ENCODE results near the gene STEAP3. TPM values are rescaled to one million over a fixed set of nuclear protein-coding genes. Genes with fewer than 3 reads are reported as not detected.

STEAP3 gene
- total RNA-seq, 1 donor from 2014 or later = 11.8 TPM

- no peak for FAIRE-seq
- TF ChIP-seq, protein P1, sequence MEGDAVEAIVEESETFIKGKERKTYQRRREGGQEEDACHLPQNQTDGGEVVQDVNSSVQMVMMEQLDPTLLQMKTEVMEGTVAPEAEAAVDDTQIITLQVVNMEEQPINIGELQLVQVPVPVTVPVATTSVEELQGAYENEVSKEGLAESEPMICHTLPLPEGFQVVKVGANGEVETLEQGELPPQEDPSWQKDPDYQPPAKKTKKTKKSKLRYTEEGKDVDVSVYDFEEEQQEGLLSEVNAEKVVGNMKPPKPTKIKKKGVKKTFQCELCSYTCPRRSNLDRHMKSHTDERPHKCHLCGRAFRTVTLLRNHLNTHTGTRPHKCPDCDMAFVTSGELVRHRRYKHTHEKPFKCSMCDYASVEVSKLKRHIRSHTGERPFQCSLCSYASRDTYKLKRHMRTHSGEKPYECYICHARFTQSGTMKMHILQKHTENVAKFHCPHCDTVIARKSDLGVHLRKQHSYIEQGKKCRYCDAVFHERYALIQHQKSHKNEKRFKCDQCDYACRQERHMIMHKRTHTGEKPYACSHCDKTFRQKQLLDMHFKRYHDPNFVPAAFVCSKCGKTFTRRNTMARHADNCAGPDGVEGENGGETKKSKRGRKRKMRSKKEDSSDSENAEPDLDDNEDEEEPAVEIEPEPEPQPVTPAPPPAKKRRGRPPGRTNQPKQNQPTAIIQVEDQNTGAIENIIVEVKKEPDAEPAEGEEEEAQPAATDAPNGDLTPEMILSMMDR (IDR thresholded peaks at IDR 0.05; ENCODE audit: insufficient read depth, low read length, severe bottlenecking) = no peak
- no peaks in the 10 kb centered on the region for H3K27me3 ChIP-seq (ENCODE audit: control insufficient read depth, insufficient read depth, low read length)
- H3K36me3 ChIP-seq (ENCODE audit: control insufficient read depth, insufficient read depth, low read length) = no peaks in the 10 kb centered on the region
- H3K4me3 ChIP-seq (ENCODE audit: low read depth, low read length) = no peak overlapping the region
- no peak for DNase-seq (ENCODE audit: low read depth)
These were observed 68.0 kb downstream of the STEAP3 start for GRCh38 chr2:119291588-119292167.

- DNase-seq (ENCODE audit: low read depth) (peak; percentile 36), FAIRE-seq (no peak)
- no peaks in the 10 kb centered on the region for H3K27me3 ChIP-seq (ENCODE audit: control insufficient read depth, insufficient read depth, low read length)
- no peaks in the 10 kb centered on the region for H3K36me3 ChIP-seq (ENCODE audit: control insufficient read depth, insufficient read depth, low read length)
- H3K4me3 ChIP-seq (ENCODE audit: low read depth, low read length) = no peak overlapping the region
- TF ChIP-seq, protein P1 (IDR thresholded peaks at IDR 0.05; ENCODE audit: insufficient read depth, low read length, severe bottlenecking) = peak; percentile 32
These were observed 68.6 kb downstream of the STEAP3 start for GRCh38 chr2:119292226-119292625.

DNA sequence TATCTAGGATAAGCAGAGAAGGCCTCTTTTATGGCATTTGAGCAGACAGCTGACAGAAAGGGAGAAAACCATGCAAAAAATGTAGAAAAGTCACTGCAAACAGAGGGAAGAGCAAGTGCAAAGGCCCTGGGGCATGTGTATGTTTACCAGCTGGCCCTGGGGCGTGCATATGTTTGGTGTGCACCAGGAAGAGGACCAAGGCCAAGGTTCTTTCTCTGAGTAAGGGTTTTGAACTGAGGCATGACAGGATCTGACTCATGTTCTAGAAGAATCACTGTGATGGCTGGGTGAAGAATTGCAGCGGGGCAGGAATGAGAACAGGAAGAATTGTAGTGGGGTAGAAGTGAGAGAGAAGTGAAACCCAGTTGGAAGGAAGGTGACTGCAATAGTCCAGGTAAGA is 69.6 kb downstream of the STEAP3 start:
- no peak for FAIRE-seq
- H3K27me3 ChIP-seq (ENCODE audit: control insufficient read depth, insufficient read depth, low read length) = no peaks in the 10 kb centered on the region

GRCh38 chr2:119293900-119294299 is 70.3 kb downstream of the STEAP3 start:
- TF ChIP-seq, protein P1 (IDR thresholded peaks at IDR 0.05; ENCODE audit: insufficient read depth, low read length, severe bottlenecking) = no peak
- H3K36me3 ChIP-seq (ENCODE audit: control insufficient read depth, insufficient read depth, low read length) = no peaks in the 10 kb centered on the region
- H3K4me3 ChIP-seq (ENCODE audit: low read depth, low read length) = no peak overlapping the region
- DNase-seq (ENCODE audit: low read depth) (no peak), FAIRE-seq (no peak)
- H3K27me3 ChIP-seq (ENCODE audit: control insufficient read depth, insufficient read depth, low read length) = no peaks in the 10 kb centered on the region

More for the DNA sequence above, 69.6 kb downstream of the STEAP3 start:
- TF ChIP-seq, protein P1 (IDR thresholded peaks at IDR 0.05; ENCODE audit: insufficient read depth, low read length, severe bottlenecking) = no peak
- Histone ChIP-seq H3K4me3 (ENCODE audit: low read depth, low read length) (no peak overlapping the region), H3K36me3 (ENCODE audit: control insufficient read depth, insufficient read depth, low read length) (no peaks in the 10 kb centered on the region)
- peak; percentile 54 for DNase-seq (ENCODE audit: low read depth)

DNA sequence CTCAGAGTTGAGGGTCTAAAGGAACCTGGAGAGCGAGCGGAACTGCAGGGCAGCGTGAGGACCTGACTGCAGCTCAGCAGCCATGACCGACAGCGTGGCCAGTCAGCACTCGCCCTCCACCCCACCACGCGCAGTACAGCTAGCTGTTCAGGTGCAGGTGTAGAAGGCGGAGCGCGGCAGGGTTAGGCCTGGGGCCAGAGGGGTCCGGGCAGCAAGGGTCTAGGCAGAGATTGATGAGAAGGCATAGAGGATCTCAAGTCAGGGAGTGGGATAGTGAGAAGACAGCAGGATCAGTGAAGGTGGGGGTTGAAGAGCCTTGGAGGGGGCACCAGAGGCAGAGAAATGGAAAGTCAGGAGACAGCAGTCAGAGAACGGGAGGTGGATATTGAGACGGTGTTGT is 71.0 kb downstream of the STEAP3 start:
- TF ChIP-seq, protein P1 (IDR thresholded peaks at IDR 0.05; ENCODE audit: insufficient read depth, low read length, severe bottlenecking) = no peak
- DNase-seq (ENCODE audit: low read depth) (no peak), FAIRE-seq (no peak)
- Histone ChIP-seq H3K27me3 (ENCODE audit: control insufficient read depth, insufficient read depth, low read length) (no peaks in the 10 kb centered on the region), H3K36me3 (ENCODE audit: control insufficient read depth, insufficient read depth, low read length) (no peaks in the 10 kb centered on the region), H3K4me3 (ENCODE audit: low read depth, low read length) (no peak overlapping the region)

All from bronchial epithelial cell (primary cell).